Panc1 (cell line): Measurements from ENCODE around the gene PCMTD2. TPM values are rescaled to one million over a fixed set of nuclear protein-coding genes. Genes with fewer than 3 reads are reported as not detected.

ENCODE experiments used
- ATAC-seq: fragments of 200-7000 bp; cut with Tn5 transposase; 2 replicates; pipeline ENCODE4 v1.9.1; 2020; ENCODE audit warnings: mild to moderate bottlenecking, moderate library complexity
- BruUV-seq: library from RNA; stranded (reverse); fragments of 400-500 nt; replicated peaks from 2 replicates; lab custom pipeline; 2021; lab: Mats Ljungman, UMichigan
- CTCF ChIA-PET: fragments of 300-600 bp; sonication (Branson Sonifier 250); formaldehyde crosslinking; loops from one replicate; lab custom pipeline; 2022; ENCODE audit warnings: antibody characterized with exemption; lab: Charles Lee
- POLR2A ChIA-PET: fragments of 300-600 bp; sonication (Branson Sonifier 250); formaldehyde crosslinking; loops from one replicate; lab custom pipeline; 2022; ENCODE audit warnings: antibody characterized with exemption; lab: Charles Lee
- DNase-seq: peaks from one replicate; pipeline ENCODE4 v3.0.0-alpha.2; 2010; ENCODE audit warnings: low read depth, low spot score
- H3K27ac ChIP-seq: 2 replicates; pipeline ENCODE4 v1.5.1; 2011; ENCODE audit warnings: mild to moderate bottlenecking, low read length, inconsistent platforms
- H3K27me3 ChIP-seq: fragments of 200-500 bp; sonication (Bioruptor generic); 2 replicates; pipeline ENCODE4 v1.6.0; 2014; ENCODE audit warnings: low read length, inconsistent platforms; ENCODE audit not compliant: control insufficient read depth, insufficient read depth
- H3K36me3 ChIP-seq: fragments of 200-500 bp; sonication (Bioruptor generic); 2 replicates; pipeline ENCODE4 v1.5.1; 2014; ENCODE audit warnings: inconsistent platforms, mild to moderate bottlenecking, low read length, moderate library complexity; ENCODE audit not compliant: control insufficient read depth, insufficient read depth
- H3K4me1 ChIP-seq: 2 replicates; pipeline ENCODE4 v1.5.1; 2011; ENCODE audit warnings: inconsistent platforms, mild to moderate bottlenecking, low read length, moderate library complexity; ENCODE audit not compliant: control insufficient read depth, insufficient read depth
- H3K4me3 ChIP-seq, 2 experiments: 2 replicates each; pipeline ENCODE4 v1.5.1; 2011 to 2012; ENCODE audit warnings: low read depth in 2 of 2, low read length in 2 of 2, mild to moderate bottlenecking in 2 of 2, inconsistent platforms in 1 of 2, moderate library complexity in 1 of 2
- H3K9me3 ChIP-seq: fragments of 200-500 bp; sonication (Bioruptor generic); 2 replicates; pipeline ENCODE4 v1.5.1; 2014; ENCODE audit warnings: low read depth, mild to moderate bottlenecking, inconsistent platforms, low read length, moderate library complexity; ENCODE audit not compliant: control insufficient read depth, insufficient read depth
- CTCF ChIP-seq: fragments of 450-650 bp; IDR thresholded peaks from 2 replicates; pipeline ENCODE4 v1.5.1; 2017; ENCODE audit warnings: mild to moderate bottlenecking
- POLR2AphosphoS5 ChIP-seq: IDR thresholded peaks from 2 replicates; pipeline ENCODE4 v1.6.1; 2012; ENCODE audit warnings: mild to moderate bottlenecking, low read depth, low read length, moderate library complexity
- REST ChIP-seq, 2 experiments: IDR thresholded peaks; 2 replicates each; pipeline ENCODE4 v1.6.1; 2011 to 2012; ENCODE audit warnings: low read depth in 2 of 2, control low read depth in 1 of 2, low read length in 1 of 2, mild to moderate bottlenecking in 1 of 2, moderate library complexity in 1 of 2; ENCODE audit not compliant: insufficient read depth in 1 of 2
- SIN3A ChIP-seq: IDR thresholded peaks from 2 replicates; pipeline ENCODE4 v1.6.1; 2012; ENCODE audit warnings: low read depth, mild to moderate bottlenecking, low read length, moderate library complexity, borderline replicate concordance; ENCODE audit not compliant: insufficient read depth
- TCF7L2 ChIP-seq: IDR thresholded peaks from 2 replicates; pipeline ENCODE4 v1.6.1; 2011; ENCODE audit warnings: mild to moderate bottlenecking, low read depth, low read length, inconsistent platforms
- in situ Hi-C: cut with HindIII; loops from 2 replicates; pipeline ENCODE4 v1.10.0; 2016; ENCODE audit warnings: low sequenced_read_pairs, low pct_unique_long_range_greater_than_20kb
- intact Hi-C: fragments of 100-400 bp; cut with micrococcal nuclease; formaldehyde crosslinking; loops from one replicate; pipeline ENCODE4 v1.10.0; 2022; ENCODE audit not compliant: unreplicated experiment
- total RNA-seq: library from RNA; stranded (reverse); gene quantifications from one replicate; pipeline ENCODE4 v1.2.1, GENCODE V29; 2021; ENCODE audit not compliant: unreplicated experiment

Gene PCMTD2
- total RNA-seq, 1 experiment from 2014 or later, result 35.0 TPM

GRCh38 chr20:64216910-64217309 lies 38.6 kb upstream of the PCMTD2 start:
- in situ Hi-C loops, result no loop called here
- ATAC-seq, result no peak
- H3K4me3 ChIP-seq, result no peak overlapping the region
- no peak overlapping the region for H3K27ac ChIP-seq
- ChIA-PET CTCF (no interaction called here), POLR2A (no interaction called here)
- DNase-seq, result no peak
- intact Hi-C loops, result no loop called here
- no peaks in the 10 kb centered on the region for H3K27me3 ChIP-seq
- no peaks in the 10 kb centered on the region for H3K4me1 ChIP-seq
- TF ChIP-seq POLR2AphosphoS5 (no peak), TCF7L2 (no peak), SIN3A (no peak), CTCF (no peak), REST (IDR thresholded peaks at IDR 0.05; ENCODE audit: insufficient read depth in 1 of 2, low read depth in 2 of 2, low read length in 1 of 2) (no peak)
- no peaks in the 10 kb centered on the region for H3K36me3 ChIP-seq
- no TSS peak for BruUV-seq
- H3K9me3 ChIP-seq, result no peaks in the 10 kb centered on the region

GRCh38 chr20:64217539-64218221 lies 37.9 kb upstream of the PCMTD2 start:
- ChIA-PET CTCF (no interaction called here), POLR2A (no interaction called here)
- no peaks in the 10 kb centered on the region for H3K36me3 ChIP-seq
- TF ChIP-seq SIN3A (no peak), REST (IDR thresholded peaks at IDR 0.05; ENCODE audit: insufficient read depth in 1 of 2, low read depth in 2 of 2, low read length in 1 of 2) (no peak), CTCF (no peak), TCF7L2 (no peak), POLR2AphosphoS5 (no peak)
- no TSS peak for BruUV-seq
- H3K27ac ChIP-seq, result no peak overlapping the region
- ATAC-seq (no peak), DNase-seq (no peak)
- H3K4me1 ChIP-seq, result no peaks in the 10 kb centered on the region
- no peaks in the 10 kb centered on the region for H3K9me3 ChIP-seq
- H3K27me3 ChIP-seq, result no peaks in the 10 kb centered on the region
- no peak overlapping the region for H3K4me3 ChIP-seq
- intact Hi-C loops (no loop called here), in situ Hi-C loops (no loop called here)
